OCI-LY1 (cell line): ENCODE measurements around the gene FA2H.

Experiments used
- H2AFZ ChIP-seq: fragments of 200-600 bp; sonication (generic), shearing (Covaris generic); 2 replicates; pipeline ENCODE4 v1.6.0; 2014; ENCODE audit warnings: antibody characterized with exemption, mild to moderate bottlenecking, low read length
- H3F3A ChIP-seq: fragments of 200-600 bp; sonication (generic), shearing (Covaris generic); 2 replicates; pipeline ENCODE4 v1.6.0; 2014; ENCODE audit warnings: mild to moderate bottlenecking, antibody characterized with exemption, low read length, moderate library complexity; ENCODE audit not compliant: insufficient read depth
- H3K27ac ChIP-seq: fragments of 200-600 bp; sonication (generic); 2 replicates; pipeline ENCODE4 v1.5.1; 2014; ENCODE audit warnings: low read length, mixed run types, mild to moderate bottlenecking, low read depth; ENCODE audit not compliant: poor library complexity, severe bottlenecking
- H3K27me3 ChIP-seq: fragments of 200-600 bp; sonication (generic); 2 replicates; pipeline ENCODE4 v1.6.0; 2014; ENCODE audit warnings: antibody characterized with exemption, mild to moderate bottlenecking, low read length, moderate library complexity; ENCODE audit not compliant: insufficient read depth
- H3K36me3 ChIP-seq: fragments of 200-600 bp; sonication (generic); 2 replicates; pipeline ENCODE4 v1.6.1; 2014; ENCODE audit warnings: mild to moderate bottlenecking, antibody characterized with exemption, low read length, moderate library complexity, mixed read lengths; ENCODE audit not compliant: insufficient read depth
- H3K4me1 ChIP-seq: fragments of 200-600 bp; sonication (generic); 2 replicates; pipeline ENCODE4 v1.5.1; 2014; ENCODE audit warnings: mild to moderate bottlenecking, low read length, moderate library complexity; ENCODE audit not compliant: insufficient read depth, severe bottlenecking
- H3K4me2 ChIP-seq: fragments of 200-600 bp; sonication (generic), shearing (Covaris generic); 2 replicates; pipeline ENCODE4 v1.6.1; 2014; ENCODE audit warnings: low read length
- H3K4me3 ChIP-seq: fragments of 200-600 bp; sonication (generic); 2 replicates; pipeline ENCODE4 v1.5.1; 2014; ENCODE audit warnings: low read length, low read depth, mild to moderate bottlenecking, mixed read lengths; ENCODE audit not compliant: poor library complexity, severe bottlenecking
- H3K79me2 ChIP-seq: fragments of 200-600 bp; shearing (Covaris generic); 2 replicates; pipeline ENCODE4 v1.6.1; 2016; ENCODE audit warnings: mixed run types, low read length, mixed read lengths; ENCODE audit not compliant: insufficient read depth
- H3K9ac ChIP-seq: fragments of 200-600 bp; sonication (generic), shearing (Covaris generic); 2 replicates; pipeline ENCODE4 v1.6.1; 2014; ENCODE audit warnings: mild to moderate bottlenecking, low read length, mixed read lengths
- H3K9me2 ChIP-seq: fragments of 200-600 bp; sonication (generic), shearing (Covaris generic); 2 replicates; pipeline ENCODE4 v1.6.1; 2014; ENCODE audit warnings: low read depth, mild to moderate bottlenecking, low read length, mixed read lengths
- H3K9me3 ChIP-seq: fragments of 200-600 bp; shearing (Covaris generic); 2 replicates; pipeline ENCODE4 v1.6.1; 2014; ENCODE audit warnings: low read length, mixed read lengths
- H4K20me1 ChIP-seq: fragments of 200-600 bp; sonication (generic), shearing (Covaris generic); 2 replicates; pipeline ENCODE4 v1.6.0; 2016; ENCODE audit warnings: mild to moderate bottlenecking, low read length; ENCODE audit not compliant: insufficient read depth
- EZH2 ChIP-seq: fragments of 200-600 bp; sonication (generic), shearing (Covaris generic); IDR thresholded peaks from 2 replicates; pipeline ENCODE4 v1.8.0; 2017; ENCODE audit warnings: borderline replicate concordance, mixed run types, mild to moderate bottlenecking, antibody characterized with exemption, low read length, moderate library complexity, mixed read lengths
- TF ChIP-seq, protein P1 (sequence below): fragments of 200-600 bp; sonication (generic), shearing (Covaris generic); IDR thresholded peaks from 2 replicates; pipeline ENCODE4 v1.5.1; 2017; ENCODE audit warnings: mild to moderate bottlenecking, antibody characterized with exemption, low read length, moderate library complexity, mixed read lengths

FA2H gene

GRCh38 chr16:74785031-74785430 lies 10.4 kb upstream of the FA2H start:
- TF ChIP-seq, protein P1, sequence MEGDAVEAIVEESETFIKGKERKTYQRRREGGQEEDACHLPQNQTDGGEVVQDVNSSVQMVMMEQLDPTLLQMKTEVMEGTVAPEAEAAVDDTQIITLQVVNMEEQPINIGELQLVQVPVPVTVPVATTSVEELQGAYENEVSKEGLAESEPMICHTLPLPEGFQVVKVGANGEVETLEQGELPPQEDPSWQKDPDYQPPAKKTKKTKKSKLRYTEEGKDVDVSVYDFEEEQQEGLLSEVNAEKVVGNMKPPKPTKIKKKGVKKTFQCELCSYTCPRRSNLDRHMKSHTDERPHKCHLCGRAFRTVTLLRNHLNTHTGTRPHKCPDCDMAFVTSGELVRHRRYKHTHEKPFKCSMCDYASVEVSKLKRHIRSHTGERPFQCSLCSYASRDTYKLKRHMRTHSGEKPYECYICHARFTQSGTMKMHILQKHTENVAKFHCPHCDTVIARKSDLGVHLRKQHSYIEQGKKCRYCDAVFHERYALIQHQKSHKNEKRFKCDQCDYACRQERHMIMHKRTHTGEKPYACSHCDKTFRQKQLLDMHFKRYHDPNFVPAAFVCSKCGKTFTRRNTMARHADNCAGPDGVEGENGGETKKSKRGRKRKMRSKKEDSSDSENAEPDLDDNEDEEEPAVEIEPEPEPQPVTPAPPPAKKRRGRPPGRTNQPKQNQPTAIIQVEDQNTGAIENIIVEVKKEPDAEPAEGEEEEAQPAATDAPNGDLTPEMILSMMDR: no peak
- TF ChIP-seq EZH2: no peak
- H3K4me1 ChIP-seq: no peaks in the 10 kb centered on the region
- no peak overlapping the region for H3K27ac ChIP-seq
- H3K4me2 ChIP-seq: no peak overlapping the region
- H3K79me2 ChIP-seq: no peaks in the 10 kb centered on the region
- no peaks in the 10 kb centered on the region for H4K20me1 ChIP-seq
- H3K4me3 ChIP-seq: no peak overlapping the region
- no peaks in the 10 kb centered on the region for H3F3A ChIP-seq
- H3K27me3 ChIP-seq: no peaks in the 10 kb centered on the region
- H3K9me2 ChIP-seq: no peaks in the 10 kb centered on the region
- no peak overlapping the region for H2AFZ ChIP-seq
- H3K9me3 ChIP-seq: no peaks in the 10 kb centered on the region
- no peak overlapping the region for H3K9ac ChIP-seq
- no peaks in the 10 kb centered on the region for H3K36me3 ChIP-seq

DNA sequence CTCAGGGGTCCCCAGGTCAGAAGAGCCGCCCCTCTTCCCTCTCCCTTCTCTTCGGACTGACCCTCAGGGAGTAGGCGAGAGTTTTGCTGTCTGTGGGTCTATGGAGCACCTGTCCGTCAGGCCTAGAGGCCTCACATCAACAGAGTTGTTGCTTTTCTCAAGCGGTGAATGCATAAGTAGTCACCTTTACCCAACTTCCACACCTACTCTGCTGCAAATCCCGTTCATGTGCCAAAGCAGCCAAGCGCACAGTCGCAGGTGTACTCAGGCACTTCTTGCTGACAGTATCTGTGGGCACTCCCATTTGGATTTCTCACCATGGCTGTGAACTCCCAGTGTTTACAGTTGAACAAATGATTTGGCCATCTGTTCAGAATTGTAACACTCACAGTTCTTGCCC lies 4.0 kb upstream of the FA2H start:
- H3K9me2 ChIP-seq: no peaks in the 10 kb centered on the region
- H3K4me1 ChIP-seq: peaks cover 5% of the 10 kb centered on the region
- H4K20me1 ChIP-seq: no peaks in the 10 kb centered on the region
- no peak overlapping the region for H3K4me3 ChIP-seq
- no peak overlapping the region for H3K4me2 ChIP-seq
- no peaks in the 10 kb centered on the region for H3K79me2 ChIP-seq
- no peak overlapping the region for H3K27ac ChIP-seq
- H3K9me3 ChIP-seq: no peaks in the 10 kb centered on the region
- H2AFZ ChIP-seq: no peak overlapping the region
- no peaks in the 10 kb centered on the region for H3K36me3 ChIP-seq
- no peaks in the 10 kb centered on the region for H3F3A ChIP-seq
- 0 out of 2 replicates have a peak, but pooled peaks cover 2% of the 10 kb centered on the region for H3K27me3 ChIP-seq
- TF ChIP-seq, protein P1: no peak
- no peak for TF ChIP-seq EZH2
- H3K9ac ChIP-seq: no peak overlapping the region

DNA sequence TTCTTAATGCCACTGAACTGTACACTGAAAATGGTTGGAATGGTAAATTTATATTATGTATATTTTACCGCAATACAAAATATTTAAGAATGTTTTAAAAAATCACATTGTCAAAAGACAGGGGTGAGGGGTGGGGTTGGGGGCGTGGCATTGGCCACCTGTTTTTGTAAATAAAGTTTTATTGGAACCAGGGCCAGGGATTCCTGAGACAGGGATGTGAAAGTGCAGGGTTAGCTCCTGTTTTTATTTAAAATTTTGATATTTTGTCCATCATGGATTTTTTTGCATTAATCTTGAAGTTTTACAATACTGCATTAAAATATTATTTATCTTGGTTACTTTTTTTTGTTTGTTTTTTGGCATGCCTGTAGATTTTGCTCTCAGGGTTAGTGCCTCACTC lies 2.3 kb upstream of the FA2H start:
- Histone ChIP-seq H3K4me3 (no peak overlapping the region), H3K79me2 (no peaks in the 10 kb centered on the region), H3K9ac (no peak overlapping the region), H3K9me3 (no peaks in the 10 kb centered on the region), H3K9me2 (no peaks in the 10 kb centered on the region), H3F3A (no peaks in the 10 kb centered on the region), H3K4me1 (peaks cover 5% of the 10 kb centered on the region), H3K27me3 (peaks cover 12% of the 10 kb centered on the region), H4K20me1 (no peaks in the 10 kb centered on the region), H3K27ac (no peak overlapping the region), H3K36me3 (no peaks in the 10 kb centered on the region), H3K4me2 (no peak overlapping the region), H2AFZ (no peak overlapping the region)
- TF ChIP-seq EZH2: no peak
- TF ChIP-seq, protein P1: no peak
